Measurements from ENCODE around the gene UROS.

UROS gene

GRCh38 chr10:125866421-125867029, 43.5 kb upstream of the UROS start:
- no peaks in the 10 kb centered on the region for H3F3A ChIP-seq (ENCODE audit: control insufficient read depth, insufficient read depth)
- no peaks in the 10 kb centered on the region for H3K27me3 ChIP-seq (ENCODE audit: control insufficient read depth, low read length)
- no peak overlapping the region for H3K4me3 ChIP-seq (ENCODE audit: low read length)
- no peaks in the 10 kb centered on the region for H3K79me2 ChIP-seq (ENCODE audit: control insufficient read depth, low read length)
- H3K9me2 ChIP-seq (replicated peaks; ENCODE audit: control insufficient read depth, low read length) = no peaks in the 10 kb centered on the region
- no peaks in the 10 kb centered on the region for H3K36me3 ChIP-seq (ENCODE audit: control insufficient read depth, low read length)
- TF ChIP-seq EZH2phosphoT487 (IDR thresholded peaks at IDR 0.05; ENCODE audit: borderline replicate concordance, low read length) (no peak), CTCF (IDR thresholded peaks at IDR 0.05; ENCODE audit: low read depth, low read length, poor library complexity, severe bottlenecking) (no peak)
- H3K27ac ChIP-seq (ENCODE audit: low read depth, low read length) = no peak overlapping the region
- H3K4me1 ChIP-seq (ENCODE audit: control insufficient read depth, low read length) = no peaks in the 10 kb centered on the region
- H3K4me2 ChIP-seq (ENCODE audit: low read length) = no peak overlapping the region
- H3K9me3 ChIP-seq (ENCODE audit: control insufficient read depth, insufficient read depth, low read length) = no peaks in the 10 kb centered on the region
- no peaks in the 10 kb centered on the region for H4K20me1 ChIP-seq (ENCODE audit: control insufficient read depth, insufficient read depth, low read depth, low read length)

- H3K4me1 ChIP-seq (ENCODE audit: control insufficient read depth, low read length) = no peaks in the 10 kb centered on the region
- H3K27ac ChIP-seq (ENCODE audit: low read depth, low read length) = no peak overlapping the region
- H4K20me1 ChIP-seq (ENCODE audit: control insufficient read depth, insufficient read depth, low read depth, low read length) = no peaks in the 10 kb centered on the region
- H3K27me3 ChIP-seq (ENCODE audit: control insufficient read depth, low read length) = no peaks in the 10 kb centered on the region
- H3K9me3 ChIP-seq (ENCODE audit: control insufficient read depth, insufficient read depth, low read length) = no peaks in the 10 kb centered on the region
- H3K9me2 ChIP-seq (replicated peaks; ENCODE audit: control insufficient read depth, low read length) = no peaks in the 10 kb centered on the region
- no peaks in the 10 kb centered on the region for H3F3A ChIP-seq (ENCODE audit: control insufficient read depth, insufficient read depth)
- TF ChIP-seq EZH2phosphoT487 (IDR thresholded peaks at IDR 0.05; ENCODE audit: borderline replicate concordance, low read length) (no peak), CTCF (IDR thresholded peaks at IDR 0.05; ENCODE audit: low read depth, low read length, poor library complexity, severe bottlenecking) (no peak)
- no peaks in the 10 kb centered on the region for H3K79me2 ChIP-seq (ENCODE audit: control insufficient read depth, low read length)
- H3K4me3 ChIP-seq (ENCODE audit: low read length) = no peak overlapping the region
- no peak overlapping the region for H3K4me2 ChIP-seq (ENCODE audit: low read length)
- no peaks in the 10 kb centered on the region for H3K36me3 ChIP-seq (ENCODE audit: control insufficient read depth, low read length)
These were observed 42.1 kb upstream of the UROS start for GRCh38 chr10:125865120-125865519.

GRCh38 chr10:125859128-125859817, 36.2 kb upstream of the UROS start:
- H3K27ac ChIP-seq (ENCODE audit: low read depth, low read length) = no peak overlapping the region

More at GRCh38 chr10:125859128-125859817, 36.2 kb upstream of the UROS start:
- H3K4me3 ChIP-seq (ENCODE audit: low read length) = no peak overlapping the region
- H3F3A ChIP-seq (ENCODE audit: control insufficient read depth, insufficient read depth) = no peaks in the 10 kb centered on the region
- H3K27me3 ChIP-seq (ENCODE audit: control insufficient read depth, low read length) = no peaks in the 10 kb centered on the region
- TF ChIP-seq CTCF (IDR thresholded peaks at IDR 0.05; ENCODE audit: low read depth, low read length, poor library complexity, severe bottlenecking) (no peak), EZH2phosphoT487 (IDR thresholded peaks at IDR 0.05; ENCODE audit: borderline replicate concordance, low read length) (no peak)
- no peaks in the 10 kb centered on the region for H3K9me2 ChIP-seq (replicated peaks; ENCODE audit: control insufficient read depth, low read length)
- no peak overlapping the region for H3K4me2 ChIP-seq (ENCODE audit: low read length)
- no peaks in the 10 kb centered on the region for H3K79me2 ChIP-seq (ENCODE audit: control insufficient read depth, low read length)
- H3K9me3 ChIP-seq (ENCODE audit: control insufficient read depth, insufficient read depth, low read length) = no peaks in the 10 kb centered on the region
- peaks cover 4% of the 10 kb centered on the region; the same call in 1 of the 2 replicates for H3K36me3 ChIP-seq (ENCODE audit: control insufficient read depth, low read length)
- 0 out of 2 replicates have a peak, but pooled peaks cover 4% of the 10 kb centered on the region for H3K4me1 ChIP-seq (ENCODE audit: control insufficient read depth, low read length)
- no peaks in the 10 kb centered on the region for H4K20me1 ChIP-seq (ENCODE audit: control insufficient read depth, insufficient read depth, low read depth, low read length)
